HG03045 (cell line): ENCODE results near the gene AATK.

ENCODE experiments used
- ATAC-seq: cut with Tn5 transposase; IDR thresholded peaks from one replicate; pipeline ENCODE4 v1.9.1; 2021; ENCODE audit warnings: mild to moderate bottlenecking, moderate library complexity; ENCODE audit not compliant: unreplicated experiment

AATK gene

DNA sequence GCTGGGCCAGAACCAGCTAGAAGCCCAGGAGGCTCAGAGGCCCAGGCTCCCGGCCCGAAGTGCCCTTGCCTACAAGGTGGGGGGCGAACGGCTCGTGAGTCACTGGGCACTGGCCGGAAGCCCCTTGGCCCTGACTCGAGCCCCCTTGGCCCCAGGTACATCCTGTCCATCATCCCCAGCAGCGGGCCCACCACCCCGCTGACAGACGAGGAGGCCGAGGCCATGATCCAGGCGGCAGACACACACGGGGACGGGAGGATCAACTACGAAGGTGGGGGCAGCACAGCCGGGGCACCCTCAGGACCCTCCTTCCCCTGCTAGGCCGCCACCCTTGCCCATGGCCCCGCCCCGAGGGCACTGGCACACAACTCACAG, 15.8 kb upstream of the AATK start:
- no peak for ATAC-seq

- no peak for ATAC-seq
Observed at GRCh38 chr17:81180836-81181810, 15.1 kb upstream of the AATK start.

DNA sequence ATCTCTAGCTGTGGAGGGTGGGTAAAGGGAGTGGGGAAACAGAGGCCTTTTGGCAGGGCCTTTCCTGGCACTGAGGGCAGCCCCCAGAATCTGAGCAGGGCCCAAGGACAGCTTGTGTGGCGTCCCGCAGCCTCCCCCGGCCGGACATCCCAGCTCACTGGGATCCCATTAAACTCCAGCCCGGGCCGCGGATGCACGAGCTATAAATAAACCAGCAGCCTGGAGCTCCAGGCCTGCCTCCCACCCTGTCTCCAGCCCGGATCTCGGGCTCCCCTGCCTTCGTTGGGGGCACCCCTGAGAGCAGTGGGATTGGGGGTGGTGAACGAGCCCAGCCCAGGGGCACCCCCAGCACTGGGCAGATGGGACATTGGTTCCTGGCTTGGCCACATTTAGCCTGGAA, 13.8 kb upstream of the AATK start:
- no peak for ATAC-seq

GRCh38 chr17:81179220-81179619, 13.2 kb upstream of the AATK start:
- ATAC-seq = no peak

DNA sequence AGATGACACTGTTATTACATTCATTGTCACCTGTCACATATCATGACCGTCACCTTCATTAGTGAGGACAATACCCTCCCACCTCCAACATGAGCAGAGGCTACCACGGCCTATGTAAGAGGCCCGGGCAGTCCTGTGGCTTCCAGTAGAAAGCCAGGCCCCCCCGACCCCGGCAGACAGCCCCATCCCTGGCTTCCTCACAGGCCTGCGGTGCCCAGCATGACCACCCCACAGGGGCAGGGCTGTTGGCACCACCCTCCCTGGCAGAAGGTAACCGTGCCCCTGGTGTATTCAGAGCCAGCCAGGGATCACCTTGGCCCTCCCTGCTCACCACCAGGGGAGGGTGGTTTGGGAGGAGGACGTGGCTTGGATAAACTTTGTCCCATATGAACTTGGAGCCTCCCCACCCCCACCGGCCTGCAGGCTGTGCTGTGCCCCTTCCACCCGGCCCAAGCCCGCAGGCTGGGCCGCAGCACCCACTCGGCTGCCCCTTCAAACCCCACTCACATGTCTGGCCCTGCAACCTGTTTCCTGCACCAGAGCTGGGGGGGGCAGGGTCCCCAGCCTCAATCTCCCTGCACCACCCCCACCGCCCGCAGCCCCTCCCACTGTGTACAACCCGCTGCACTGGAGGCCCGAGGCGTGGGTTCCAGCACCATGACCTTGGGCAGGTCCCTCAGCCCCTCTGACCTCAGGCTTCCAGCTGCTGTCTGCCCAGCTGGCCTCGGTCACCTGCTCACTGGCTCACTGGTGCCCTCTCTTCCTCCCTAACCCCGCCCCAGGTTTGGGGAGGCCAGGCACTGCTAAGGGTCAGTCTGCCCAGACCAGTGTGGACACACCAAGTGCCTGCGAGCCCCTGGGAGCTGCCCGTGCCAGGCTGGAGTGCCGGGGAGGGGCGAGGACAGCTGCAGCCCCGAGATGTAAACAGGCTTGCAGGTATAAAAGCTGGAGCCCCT, 12.4 kb upstream of the AATK start:
- no peak for ATAC-seq

DNA sequence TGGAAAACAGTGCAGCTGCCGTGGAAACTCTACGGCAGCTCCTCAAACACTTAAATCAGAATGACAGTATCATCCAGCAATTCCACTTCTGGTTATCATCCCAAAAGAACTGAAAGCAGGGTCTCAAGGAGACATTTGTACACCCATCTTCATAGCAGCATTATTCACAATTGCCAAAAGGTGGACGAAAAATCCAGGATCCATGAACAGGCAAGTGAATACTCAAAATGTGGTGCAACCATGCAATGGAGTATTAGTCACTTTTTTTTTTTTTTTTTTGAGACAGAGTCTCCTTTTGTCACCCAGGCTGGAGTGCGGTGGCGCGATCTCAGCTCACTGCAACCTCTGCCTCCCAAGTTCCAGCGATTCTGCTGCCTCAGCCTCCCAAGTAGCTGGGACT, 10.6 kb upstream of the AATK start:
- ATAC-seq = no peak

DNA sequence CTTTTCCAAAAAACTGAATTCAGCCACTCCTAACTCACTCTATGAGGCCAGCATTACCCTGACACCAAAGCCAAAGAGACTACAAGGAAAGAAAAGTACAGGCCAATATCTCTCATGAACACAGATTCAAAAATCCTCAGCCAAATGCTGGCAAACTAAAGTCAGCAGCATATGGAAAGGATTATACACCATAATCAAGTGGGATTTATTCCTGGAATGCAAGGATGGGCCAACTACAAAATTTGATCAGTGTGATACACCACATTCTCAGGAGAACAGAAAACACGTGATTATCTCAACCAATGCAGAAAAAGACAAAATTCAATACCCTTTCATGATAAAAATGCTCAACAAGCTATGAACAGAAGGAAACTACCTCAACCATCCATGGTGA, 7.7 kb upstream of the AATK start:
- no peak for ATAC-seq

DNA sequence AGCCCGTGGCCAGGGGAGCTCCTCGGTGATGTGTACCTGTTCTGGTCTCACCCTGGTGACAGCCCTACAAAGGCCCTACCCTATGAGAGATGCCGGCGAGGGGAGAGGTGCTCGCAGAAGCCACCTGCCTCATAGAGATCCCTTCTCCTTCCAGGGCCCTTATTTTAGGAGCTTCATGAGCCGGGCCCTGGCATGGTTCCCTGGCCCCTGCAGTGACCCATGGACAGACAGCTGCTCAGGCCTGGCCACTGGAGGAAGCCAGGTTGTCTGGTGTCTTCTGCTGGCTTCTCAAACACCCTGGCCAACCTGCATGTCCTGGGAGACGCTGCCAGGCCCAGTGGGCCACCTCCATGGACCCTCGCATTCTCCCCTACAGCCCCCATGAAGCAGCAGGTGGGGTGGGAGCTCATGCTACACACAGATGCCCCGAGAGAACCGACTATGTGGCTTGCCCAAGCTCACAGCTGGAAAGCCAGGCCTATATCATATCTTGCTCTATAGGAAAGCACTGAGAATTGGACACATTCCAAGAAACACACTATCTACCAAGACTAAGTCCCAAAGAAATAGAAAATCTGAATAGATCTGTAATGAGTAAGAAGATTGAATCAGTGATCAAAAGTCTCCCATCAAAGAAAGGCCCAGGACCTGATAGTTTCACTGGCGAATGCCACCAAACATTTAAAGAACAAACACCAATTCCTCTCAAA, 7.2 kb upstream of the AATK start:
- ATAC-seq = no peak

GRCh38 chr17:81171941-81172340, 5.9 kb upstream of the AATK start:
- no peak for ATAC-seq

DNA sequence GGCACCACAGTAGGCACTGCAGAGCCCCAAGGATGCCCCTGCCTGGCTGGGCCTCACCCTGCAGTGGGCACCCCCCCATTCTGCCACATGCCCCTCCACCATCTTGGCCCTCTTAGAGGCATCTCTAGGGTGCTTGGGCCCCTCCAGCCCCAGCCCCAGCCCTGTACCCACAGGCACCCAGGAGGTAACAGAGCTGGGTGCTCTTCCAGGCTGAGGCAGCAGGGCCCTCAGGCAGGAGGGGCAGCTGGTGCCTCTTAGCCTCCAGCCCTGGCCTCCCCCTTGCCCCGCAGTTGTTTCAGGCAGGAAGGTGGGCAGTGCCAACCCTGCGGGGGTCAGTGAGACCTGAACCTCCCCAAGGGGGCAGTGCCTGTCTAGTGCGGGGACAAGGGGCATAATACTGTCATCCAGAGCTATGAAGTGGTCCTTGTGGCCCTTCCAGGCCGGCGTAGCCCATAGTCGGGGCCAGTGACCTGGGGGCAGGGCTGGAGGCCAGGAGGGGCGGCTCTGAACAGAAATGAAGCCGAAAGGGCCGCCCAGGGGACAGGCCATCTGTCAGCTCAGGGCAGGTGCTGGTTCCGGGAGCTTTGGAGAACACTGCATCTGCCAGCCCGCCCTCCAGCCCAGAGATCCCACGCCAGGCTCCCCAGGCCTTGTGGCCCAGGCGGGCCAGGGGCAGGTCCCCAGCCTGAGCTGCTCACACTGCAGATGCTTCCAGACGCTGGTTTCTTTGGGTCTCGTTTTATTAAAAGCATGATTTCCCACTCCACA, 4.9 kb upstream of the AATK start:
- ATAC-seq = no peak

DNA sequence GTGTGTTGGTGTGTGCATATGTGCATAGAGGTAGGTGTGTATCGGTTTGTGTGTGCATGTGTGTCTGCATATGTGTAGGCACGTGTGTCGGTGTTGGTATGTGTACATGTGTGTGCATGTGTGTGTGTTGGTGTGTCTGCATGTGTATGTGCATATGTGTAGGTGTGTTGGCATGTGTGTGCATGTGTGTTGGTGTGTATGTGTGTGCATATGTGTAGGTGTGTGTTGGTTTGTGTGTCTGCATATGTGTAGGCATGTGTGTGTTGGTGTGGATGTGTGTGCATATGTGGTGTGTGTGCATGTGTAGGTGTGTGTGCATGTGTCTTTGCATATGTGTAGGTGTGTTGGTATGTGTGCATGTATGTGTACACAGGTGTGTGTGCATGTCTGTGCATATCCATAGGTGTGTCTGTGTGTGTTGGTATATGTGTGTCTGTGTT, 3.9 kb upstream of the AATK start:
- no peak for ATAC-seq

DNA sequence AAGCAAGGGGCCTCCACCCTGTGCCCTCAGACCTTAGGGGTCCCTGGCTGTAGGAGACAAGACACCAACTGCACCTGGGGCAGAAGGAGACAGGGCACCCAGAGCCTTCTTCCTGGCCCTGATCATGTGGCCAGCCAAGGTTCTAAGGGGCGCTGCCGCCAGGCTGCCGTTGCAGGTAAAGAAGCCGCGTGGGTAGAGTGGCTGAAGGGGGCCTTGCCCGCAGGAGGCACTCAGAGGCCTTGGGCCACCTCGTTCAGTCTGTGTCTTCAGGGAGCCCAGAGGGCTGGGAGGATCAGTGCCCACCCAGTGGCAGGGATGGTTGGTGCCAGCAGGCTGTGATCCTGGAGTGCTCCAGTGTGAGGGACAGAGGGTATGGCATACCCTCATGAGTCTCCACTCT, 1.6 kb upstream of the AATK start:
- ATAC-seq = no peak

- no peak for ATAC-seq
Observed at GRCh38 chr17:81167194-81167524, 1.1 kb upstream of the AATK start.

- ATAC-seq = no peak
Observed at GRCh38 chr17:81165246-81166032, 582 bp downstream of the AATK start, which contains the start of gene PVALEF. TSS of gene PVALEF (plus strand) at chr17:81165507. CDS start at chr17:81181227, 15,720 bp downstream.

DNA sequence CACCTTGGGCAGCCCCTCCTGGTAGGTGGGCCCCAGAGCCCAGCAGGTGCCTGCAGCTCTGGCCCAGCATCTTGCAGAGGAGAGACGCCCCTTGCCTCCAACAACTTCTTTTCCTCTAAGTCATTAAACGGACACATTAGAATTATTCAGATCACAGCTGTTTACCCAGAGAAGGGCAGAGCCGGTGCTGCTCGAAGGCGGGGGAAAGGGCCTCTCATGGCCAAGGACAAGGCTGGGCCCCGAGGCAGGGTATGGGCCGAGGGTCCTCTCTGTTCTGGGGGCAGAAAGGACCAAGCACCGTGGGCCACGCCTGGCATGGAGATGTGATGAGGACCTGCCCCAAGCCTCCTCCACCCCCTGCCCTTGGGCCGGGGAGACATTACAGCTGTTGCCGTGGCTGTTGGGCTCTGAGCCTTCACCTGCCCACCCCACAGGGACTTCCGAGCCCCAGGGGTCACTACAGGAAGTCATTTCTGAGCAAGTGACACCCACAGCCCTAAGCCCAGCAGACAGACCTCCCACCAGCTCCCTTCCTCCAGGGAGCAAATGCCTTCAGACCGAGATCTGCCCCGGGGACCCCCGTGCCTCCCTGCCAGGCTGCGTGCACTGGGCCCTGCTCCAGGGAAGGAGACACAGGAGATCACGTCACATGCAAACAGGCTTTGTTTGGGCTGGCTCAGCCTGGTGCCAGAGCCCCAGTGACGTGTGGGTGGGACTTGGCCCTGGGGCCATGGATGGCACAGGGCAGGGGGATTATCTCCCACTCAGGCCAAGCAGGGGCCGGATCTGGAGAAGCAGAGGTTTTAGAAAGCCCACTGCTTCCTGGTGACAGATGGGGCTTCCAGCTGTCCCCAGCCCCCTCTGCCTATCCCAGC, 1.4 kb downstream of the AATK start:
- ATAC-seq = no peak

GRCh38 chr17:81163703-81164370, 2.2 kb downstream of the AATK start:
- no peak for ATAC-seq

DNA sequence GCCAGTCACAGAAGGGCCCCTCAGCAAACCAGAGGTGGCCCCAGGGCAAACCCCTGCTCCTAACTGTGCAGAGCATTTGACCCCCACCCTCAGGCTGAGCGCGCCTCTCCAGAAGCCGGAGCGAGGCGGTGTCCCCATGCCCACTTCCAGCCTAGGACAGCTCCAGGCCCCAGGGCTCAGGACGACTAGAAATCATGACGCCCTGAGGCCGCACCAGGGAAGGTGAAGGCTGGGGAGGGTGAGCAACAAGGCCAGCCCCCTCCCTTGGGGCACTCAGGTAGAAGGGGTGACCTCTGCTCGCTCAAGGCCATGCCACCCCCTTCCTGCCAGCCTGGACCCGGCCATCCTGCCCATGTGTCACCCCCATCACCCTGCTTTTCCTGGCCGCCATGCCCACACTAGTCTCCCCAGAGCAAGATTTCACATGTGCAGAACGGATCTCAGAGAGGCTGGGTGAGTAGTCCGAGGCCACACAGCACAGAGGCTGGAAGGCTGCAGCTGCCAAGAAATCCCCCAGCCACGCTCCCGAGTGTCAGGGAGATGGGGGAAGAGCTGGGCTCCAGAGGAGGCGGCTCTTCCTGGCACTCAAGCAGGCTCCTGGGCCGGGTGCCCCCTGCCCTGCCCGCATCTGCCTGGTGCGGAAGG, 2.8 kb downstream of the AATK start:
- no peak for ATAC-seq

GRCh38 chr17:81162491-81162890, 3.5 kb downstream of the AATK start:
- no peak for ATAC-seq
